Measurements from ENCODE around the gene FCF1. TPM values are rescaled to one million over a fixed set of nuclear protein-coding genes. Genes with fewer than 3 reads are reported as not detected.

The FCF1 gene
- polyA plus RNA-seq (2013, experiment 1 of 2): 52.6 TPM
- 52.0 TPM for polyA plus RNA-seq (2013, experiment 2 of 2)

GRCh38 chr14:74712499-74713394, at the start of gene FCF1, which contains the start of gene AREL1:
TSS of gene FCF1 (plus strand) at chr14:74713144. CDS start at chr14:74713198, 54 bp downstream.
TSS of gene AREL1 (minus strand) at chr14:74713080. CDS start at chr14:74685615, 27,465 bp downstream.
- no peaks in the 10 kb centered on the region for H3K27me3 ChIP-seq (ENCODE audit: control insufficient read depth in 3 of 3, insufficient read depth in 3 of 3, low read depth in 1 of 3, low read length in 3 of 3)
- no peak within 1 kb of the TSS for H3K14ac ChIP-seq (ENCODE audit: low read length)
- H4K91ac ChIP-seq (ENCODE audit: low read depth, low read length, poor library complexity): no peak within 1 kb of the TSS
- peak within 1 kb of the TSS; percentile 90 to 96 for H3K4me3 ChIP-seq (ENCODE audit: low read length in 2 of 2)
- H2AK5ac ChIP-seq (ENCODE audit: low read depth, low read length): no peak within 1 kb of the TSS
- no peak within 1 kb of the TSS for H2BK12ac ChIP-seq (ENCODE audit: low read length)
- H2AFZ ChIP-seq (ENCODE audit: low read length): peak within 1 kb of the TSS; percentile 72
- H3K4me2 ChIP-seq (ENCODE audit: insufficient read depth, low read length, poor library complexity, severe bottlenecking): peak within 1 kb of the TSS; percentile 55
- peaks cover 0 to 31% of the 10 kb centered on the region in 2 donors for H3K36me3 ChIP-seq (replicated peaks in 1 of 2; ENCODE audit: control insufficient read depth in 2 of 2, insufficient read depth in 2 of 2, low read length in 2 of 2)
- peak within 1 kb of the TSS; percentile 70 for H3K9ac ChIP-seq (ENCODE audit: low read depth, low read length, poor library complexity)
- H2BK15ac ChIP-seq (ENCODE audit: low read length): no peak within 1 kb of the TSS
- peaks cover 4% of the 10 kb centered on the region for H3K79me1 ChIP-seq (ENCODE audit: low read depth, low read length)
- no peak within 1 kb of the TSS for H3K4ac ChIP-seq (ENCODE audit: low read length)
- H3K9me3 ChIP-seq (replicated peaks in 1 of 2; ENCODE audit: control insufficient read depth in 2 of 2, insufficient read depth in 1 of 2, low read depth in 1 of 2, low read length in 2 of 2): no peaks in the 10 kb centered on the region
- peak within 1 kb of the TSS; percentile 33 for H3K18ac ChIP-seq (ENCODE audit: low read length)
- H2BK120ac ChIP-seq (ENCODE audit: low read depth, low read length): no peak within 1 kb of the TSS
- peak; percentile 82 for DNase-seq (ENCODE audit: low spot score)
- H4K8ac ChIP-seq (ENCODE audit: low read depth, low read length): no peak within 1 kb of the TSS
- H3K27ac ChIP-seq (replicated peaks; ENCODE audit: low read length): no peak within 1 kb of the TSS
- WGBS, 2 donors (ENCODE audit: extremely low coverage in 2 of 2, insufficient read length in 2 of 2, insufficient replicate concordance in 1 of 2): no CpG with 5 or more reads among the region's 31 CpGs
- H2BK5ac ChIP-seq (ENCODE audit: low read length): no peak within 1 kb of the TSS
- no peak within 1 kb of the TSS for H3K23ac ChIP-seq (ENCODE audit: low read depth, low read length, poor library complexity)
- H3K4me1 ChIP-seq (ENCODE audit: control insufficient read depth in 2 of 2, insufficient read depth in 1 of 2, low read depth in 1 of 2, low read length in 2 of 2): peaks cover 2% of the 10 kb centered on the region in 2 donors

- Histone ChIP-seq H2BK5ac (ENCODE audit: low read length) (peak overlapping the region; percentile 0), H3K9me3 (replicated peaks in 1 of 2; ENCODE audit: control insufficient read depth in 2 of 2, insufficient read depth in 1 of 2, low read depth in 1 of 2, low read length in 2 of 2) (no peaks in the 10 kb centered on the region), H2BK120ac (ENCODE audit: low read depth, low read length) (no peak overlapping the region), H2AFZ (ENCODE audit: low read length) (no peak overlapping the region), H3K4me3 (ENCODE audit: low read length in 2 of 2) (no peak overlapping the region), H3K14ac (ENCODE audit: low read length) (no peak overlapping the region), H3K27me3 (ENCODE audit: control insufficient read depth in 3 of 3, insufficient read depth in 3 of 3, low read depth in 1 of 3, low read length in 3 of 3) (no peaks in the 10 kb centered on the region), H4K91ac (ENCODE audit: low read depth, low read length, poor library complexity) (no peak overlapping the region), H3K4me1 (ENCODE audit: control insufficient read depth in 2 of 2, insufficient read depth in 1 of 2, low read depth in 1 of 2, low read length in 2 of 2) (no peaks in the 10 kb centered on the region), H3K23ac (ENCODE audit: low read depth, low read length, poor library complexity) (no peak overlapping the region), H3K18ac (ENCODE audit: low read length) (no peak overlapping the region), H4K8ac (ENCODE audit: low read depth, low read length) (no peak overlapping the region), H2BK12ac (ENCODE audit: low read length) (no peak overlapping the region), H2AK5ac (ENCODE audit: low read depth, low read length) (no peak overlapping the region), H3K4me2 (ENCODE audit: insufficient read depth, low read length, poor library complexity, severe bottlenecking) (no peak overlapping the region), H2BK15ac (ENCODE audit: low read length) (no peak overlapping the region), H3K36me3 (replicated peaks in 1 of 2; ENCODE audit: control insufficient read depth in 2 of 2, insufficient read depth in 2 of 2, low read length in 2 of 2) (peaks cover 21 to 92% of the 10 kb centered on the region in 2 donors), H3K27ac (replicated peaks; ENCODE audit: low read length) (no peak overlapping the region), H3K9ac (ENCODE audit: low read depth, low read length, poor library complexity) (no peak overlapping the region), H3K79me1 (ENCODE audit: low read depth, low read length) (no peaks in the 10 kb centered on the region), H3K4ac (ENCODE audit: low read length) (no peak overlapping the region)
- no CpG with 5 or more reads among the region's 7 CpGs for whole genome bisulfite sequencing, 2 donors (ENCODE audit: extremely low coverage in 2 of 2, insufficient read length in 2 of 2, insufficient replicate concordance in 1 of 2)
- no peak for DNase-seq (ENCODE audit: low spot score)
Measured at GRCh38 chr14:74663884-74664283, 49.1 kb upstream of the FCF1 start.

- Histone ChIP-seq H3K27me3 (ENCODE audit: control insufficient read depth in 3 of 3, insufficient read depth in 3 of 3, low read depth in 1 of 3, low read length in 3 of 3) (no peaks in the 10 kb centered on the region), H2BK12ac (ENCODE audit: low read length) (no peak overlapping the region), H2AFZ (ENCODE audit: low read length) (no peak overlapping the region), H3K4me3 (ENCODE audit: low read length in 2 of 2) (no peak overlapping the region), H3K79me1 (ENCODE audit: low read depth, low read length) (no peaks in the 10 kb centered on the region), H3K23ac (ENCODE audit: low read depth, low read length, poor library complexity) (no peak overlapping the region), H4K91ac (ENCODE audit: low read depth, low read length, poor library complexity) (no peak overlapping the region), H2BK15ac (ENCODE audit: low read length) (no peak overlapping the region), H3K4ac (ENCODE audit: low read length) (no peak overlapping the region), H3K9ac (ENCODE audit: low read depth, low read length, poor library complexity) (no peak overlapping the region), H3K27ac (replicated peaks; ENCODE audit: low read length) (no peak overlapping the region), H3K14ac (ENCODE audit: low read length) (no peak overlapping the region), H2BK5ac (ENCODE audit: low read length) (no peak overlapping the region), H3K9me3 (replicated peaks in 1 of 2; ENCODE audit: control insufficient read depth in 2 of 2, insufficient read depth in 1 of 2, low read depth in 1 of 2, low read length in 2 of 2) (no peaks in the 10 kb centered on the region), H2BK120ac (ENCODE audit: low read depth, low read length) (no peak overlapping the region), H3K18ac (ENCODE audit: low read length) (no peak overlapping the region), H2AK5ac (ENCODE audit: low read depth, low read length) (no peak overlapping the region), H4K8ac (ENCODE audit: low read depth, low read length) (no peak overlapping the region), H3K4me2 (ENCODE audit: insufficient read depth, low read length, poor library complexity, severe bottlenecking) (no peak overlapping the region), H3K36me3 (replicated peaks in 1 of 2; ENCODE audit: control insufficient read depth in 2 of 2, insufficient read depth in 2 of 2, low read length in 2 of 2) (peaks cover 21 to 96% of the 10 kb centered on the region in 2 donors), H3K4me1 (ENCODE audit: control insufficient read depth in 2 of 2, insufficient read depth in 1 of 2, low read depth in 1 of 2, low read length in 2 of 2) (no peaks in the 10 kb centered on the region)
- no peak for DNase-seq (ENCODE audit: low spot score)
- no CpG with 5 or more reads among the region's 2 CpGs for WGBS, 2 donors (ENCODE audit: extremely low coverage in 2 of 2, insufficient read length in 2 of 2, insufficient replicate concordance in 1 of 2)
Measured at GRCh38 chr14:74664717-74665116, 48.2 kb upstream of the FCF1 start.

DNA sequence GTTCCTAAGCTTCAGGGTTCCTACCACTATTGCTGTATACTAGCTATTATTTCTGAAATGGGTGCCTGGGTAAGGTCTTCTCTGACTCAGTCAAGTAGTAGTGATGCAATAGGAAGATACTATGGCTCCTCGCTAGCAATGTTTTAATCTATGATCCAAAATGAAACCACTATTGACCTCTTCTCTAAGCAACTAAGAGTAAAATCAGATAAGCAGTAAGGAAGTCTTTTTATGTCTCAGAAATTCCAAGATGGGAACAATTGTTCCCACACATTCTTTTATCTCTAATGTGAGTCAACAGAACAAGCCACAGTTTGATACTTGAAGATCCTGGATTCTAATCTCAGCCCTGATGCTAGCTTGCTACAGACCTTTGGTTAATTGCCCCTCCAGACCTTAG, 45.2 kb upstream of the FCF1 start:
- no peak overlapping the region for H4K91ac ChIP-seq (ENCODE audit: low read depth, low read length, poor library complexity)
- H2BK15ac ChIP-seq (ENCODE audit: low read length): no peak overlapping the region
- H2AFZ ChIP-seq (ENCODE audit: low read length): no peak overlapping the region
- H3K4me3 ChIP-seq (ENCODE audit: low read length in 2 of 2): no peak overlapping the region
- H3K79me1 ChIP-seq (ENCODE audit: low read depth, low read length): no peaks in the 10 kb centered on the region
- peaks cover 19 to 96% of the 10 kb centered on the region in 2 donors for H3K36me3 ChIP-seq (replicated peaks in 1 of 2; ENCODE audit: control insufficient read depth in 2 of 2, insufficient read depth in 2 of 2, low read length in 2 of 2)
- no peak for DNase-seq (ENCODE audit: low spot score)
- no peaks in the 10 kb centered on the region for H3K4me1 ChIP-seq (ENCODE audit: control insufficient read depth in 2 of 2, insufficient read depth in 1 of 2, low read depth in 1 of 2, low read length in 2 of 2)
- H2BK120ac ChIP-seq (ENCODE audit: low read depth, low read length): no peak overlapping the region
- H3K18ac ChIP-seq (ENCODE audit: low read length): no peak overlapping the region
- no peak overlapping the region for H2AK5ac ChIP-seq (ENCODE audit: low read depth, low read length)
- H3K27ac ChIP-seq (replicated peaks; ENCODE audit: low read length): no peak overlapping the region
- WGBS, 2 donors (ENCODE audit: extremely low coverage in 2 of 2, insufficient read length in 2 of 2, insufficient replicate concordance in 1 of 2): no CpG with 5 or more reads among the region's 1 CpG
- H3K4me2 ChIP-seq (ENCODE audit: insufficient read depth, low read length, poor library complexity, severe bottlenecking): no peak overlapping the region
- H2BK12ac ChIP-seq (ENCODE audit: low read length): no peak overlapping the region
- no peak overlapping the region for H3K4ac ChIP-seq (ENCODE audit: low read length)
- H3K14ac ChIP-seq (ENCODE audit: low read length): no peak overlapping the region
- H3K9me3 ChIP-seq (replicated peaks in 1 of 2; ENCODE audit: control insufficient read depth in 2 of 2, insufficient read depth in 1 of 2, low read depth in 1 of 2, low read length in 2 of 2): no peaks in the 10 kb centered on the region
- no peaks in the 10 kb centered on the region for H3K27me3 ChIP-seq (ENCODE audit: control insufficient read depth in 3 of 3, insufficient read depth in 3 of 3, low read depth in 1 of 3, low read length in 3 of 3)
- H4K8ac ChIP-seq (ENCODE audit: low read depth, low read length): no peak overlapping the region
- no peak overlapping the region for H3K9ac ChIP-seq (ENCODE audit: low read depth, low read length, poor library complexity)
- no peak overlapping the region for H2BK5ac ChIP-seq (ENCODE audit: low read length)
- H3K23ac ChIP-seq (ENCODE audit: low read depth, low read length, poor library complexity): no peak overlapping the region
